ENCODE results near the gene CYFIP2. TPM values are rescaled to one million over a fixed set of nuclear protein-coding genes. Genes with fewer than 3 reads are reported as not detected.
A peak's percentile ranks its signal among the peaks of the same experiment; 100 is the strongest.
"Not testable (repeated sequence)": the region's sequence is repeated elsewhere in the genome, so short reads cannot be mapped to it uniquely, and the experiment has no call there.

The CYFIP2 gene
- total RNA-seq (2014; rRNA removed; shearing (Covaris generic)) = 4.5 and 10.6 TPM in 2 replicates

GRCh38 chr5:157265714-157266285 is at the start of gene CYFIP2:
TSS of gene CYFIP2 (plus strand) at chr5:157266123. CDS start at chr5:157285362, 19,239 bp downstream.
- no peak for DNase-seq (ENCODE audit: low spot score)

DNA sequence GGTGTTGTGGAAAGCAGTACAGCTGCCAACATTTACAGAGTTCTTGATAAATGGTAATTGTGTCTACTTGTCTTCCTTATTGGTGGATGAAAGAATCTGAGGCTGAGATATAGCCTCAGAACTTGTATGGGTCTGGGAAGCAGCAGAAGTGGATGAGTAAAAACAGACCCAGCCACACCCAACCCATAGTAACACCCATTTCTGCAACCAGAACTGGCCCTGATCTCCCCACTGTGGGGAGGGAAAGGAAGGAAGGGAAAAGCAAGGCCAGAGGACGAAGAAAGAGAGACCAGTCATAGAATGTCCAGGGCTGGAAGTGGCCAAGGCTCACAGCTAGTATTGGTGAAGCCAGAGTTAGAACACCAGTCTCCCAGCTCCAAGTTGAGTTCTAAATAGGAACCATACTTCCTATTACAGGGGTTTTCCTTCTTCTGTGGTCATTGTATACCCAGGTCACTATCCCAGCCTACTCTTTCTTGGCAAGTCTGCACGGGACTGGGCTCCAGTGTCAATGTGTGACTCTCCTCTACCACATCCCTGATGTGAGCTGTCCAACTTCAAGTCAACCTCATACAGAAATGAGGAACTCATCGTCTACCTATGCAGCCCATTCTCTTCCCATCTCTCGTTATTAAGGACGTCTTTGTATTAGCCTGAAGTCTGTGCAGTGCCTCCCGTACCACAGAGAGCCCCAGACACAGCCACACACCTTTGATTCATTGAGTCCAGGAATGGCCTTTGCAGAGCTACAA is 49.4 kb upstream of the CYFIP2 start:
- no peak for DNase-seq (ENCODE audit: low spot score)

DNA sequence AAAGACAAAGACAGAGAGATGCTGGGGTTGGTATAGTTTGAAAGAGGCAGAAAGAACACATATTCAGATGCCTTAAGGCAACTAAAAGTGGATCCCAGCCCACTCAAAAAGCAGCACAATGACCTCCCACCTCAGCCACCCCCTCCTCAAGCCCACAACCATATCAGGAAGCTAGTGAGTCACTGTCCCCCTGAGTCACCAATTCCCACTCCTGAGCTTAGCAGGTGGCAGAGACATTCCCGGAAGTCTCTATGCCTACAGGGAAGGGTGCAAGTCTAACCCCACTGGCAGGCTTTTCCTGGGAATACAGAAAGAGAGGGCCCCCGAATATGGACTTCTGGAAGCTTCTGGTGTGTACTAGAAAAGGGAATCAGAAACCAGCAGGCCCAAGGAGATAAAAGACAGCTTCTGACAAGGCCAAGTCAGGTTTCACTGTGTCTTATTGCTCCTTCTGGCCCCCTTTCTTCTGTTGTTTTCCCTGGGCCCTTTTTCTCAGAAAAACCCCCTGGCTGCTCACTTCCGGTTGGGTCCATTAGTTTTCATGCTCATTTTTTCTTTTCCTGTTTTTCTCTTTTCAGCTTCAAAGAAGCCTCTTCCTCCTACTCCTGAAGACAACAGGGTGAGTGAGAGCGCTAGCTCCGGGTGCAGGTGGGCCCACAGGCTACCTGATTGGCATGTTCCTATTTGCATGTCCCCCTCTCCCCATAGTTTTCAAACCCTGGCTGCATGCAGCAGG is 48.5 kb upstream of the CYFIP2 start:
- DNase-seq (ENCODE audit: low spot score) = no peak

DNA sequence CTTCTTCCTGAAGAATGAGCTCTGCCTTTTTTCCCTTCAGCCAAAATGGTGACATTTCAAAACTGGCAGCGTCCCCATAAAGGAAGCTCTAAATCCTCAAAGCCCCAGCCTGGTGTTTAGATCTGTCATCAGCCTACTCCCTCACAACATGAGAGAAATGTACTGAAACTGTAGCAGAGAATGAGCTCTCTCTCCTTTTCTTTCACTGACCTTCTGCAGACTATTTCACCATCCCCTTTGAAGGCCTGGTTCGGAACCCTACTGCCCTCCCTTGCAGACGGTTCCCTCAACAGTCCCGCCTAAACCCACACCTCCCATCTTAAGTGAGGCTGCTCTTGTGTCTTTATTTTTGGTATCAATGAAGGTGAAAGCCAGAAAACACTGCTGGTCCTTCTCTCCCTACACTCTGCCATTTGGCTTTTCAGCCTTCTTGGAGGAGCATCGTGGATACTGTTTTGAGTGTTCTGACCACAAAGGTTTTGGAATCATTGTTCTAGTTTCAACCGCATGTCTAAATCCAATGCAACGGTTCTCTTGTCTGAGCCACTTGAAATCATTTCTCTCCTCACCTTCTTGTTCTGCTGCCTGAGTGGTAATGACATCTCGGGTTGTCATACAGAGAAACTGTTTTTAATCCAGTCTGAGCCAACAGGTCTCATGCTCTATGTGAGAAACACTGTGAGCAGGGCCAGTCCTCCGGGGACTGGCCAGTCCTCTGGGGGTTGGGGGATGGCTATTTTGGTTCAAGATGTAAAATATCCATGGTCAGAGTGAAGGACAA is 46.2 kb upstream of the CYFIP2 start:
- no peak for DNase-seq (ENCODE audit: low spot score)

DNA sequence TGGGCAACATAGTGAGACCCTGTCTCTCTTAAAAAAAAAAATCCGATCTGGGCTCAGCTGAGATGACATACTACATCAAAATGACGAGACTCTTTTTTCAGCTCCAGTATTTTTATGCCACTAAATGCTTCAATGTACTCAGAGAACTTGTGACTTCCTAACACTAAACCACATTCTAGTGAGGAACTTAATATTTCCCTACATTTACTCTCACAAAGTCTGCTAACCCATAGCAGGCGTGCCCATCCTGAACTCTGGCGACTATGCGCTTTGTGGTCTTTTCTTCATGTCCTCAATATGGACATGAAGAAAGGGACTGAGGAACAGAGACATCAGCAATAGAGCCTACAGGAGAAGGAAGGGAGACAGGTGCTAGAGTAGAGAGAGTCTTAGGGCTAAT is 44.0 kb upstream of the CYFIP2 start:
- no peak for DNase-seq (ENCODE audit: low spot score)

DNA sequence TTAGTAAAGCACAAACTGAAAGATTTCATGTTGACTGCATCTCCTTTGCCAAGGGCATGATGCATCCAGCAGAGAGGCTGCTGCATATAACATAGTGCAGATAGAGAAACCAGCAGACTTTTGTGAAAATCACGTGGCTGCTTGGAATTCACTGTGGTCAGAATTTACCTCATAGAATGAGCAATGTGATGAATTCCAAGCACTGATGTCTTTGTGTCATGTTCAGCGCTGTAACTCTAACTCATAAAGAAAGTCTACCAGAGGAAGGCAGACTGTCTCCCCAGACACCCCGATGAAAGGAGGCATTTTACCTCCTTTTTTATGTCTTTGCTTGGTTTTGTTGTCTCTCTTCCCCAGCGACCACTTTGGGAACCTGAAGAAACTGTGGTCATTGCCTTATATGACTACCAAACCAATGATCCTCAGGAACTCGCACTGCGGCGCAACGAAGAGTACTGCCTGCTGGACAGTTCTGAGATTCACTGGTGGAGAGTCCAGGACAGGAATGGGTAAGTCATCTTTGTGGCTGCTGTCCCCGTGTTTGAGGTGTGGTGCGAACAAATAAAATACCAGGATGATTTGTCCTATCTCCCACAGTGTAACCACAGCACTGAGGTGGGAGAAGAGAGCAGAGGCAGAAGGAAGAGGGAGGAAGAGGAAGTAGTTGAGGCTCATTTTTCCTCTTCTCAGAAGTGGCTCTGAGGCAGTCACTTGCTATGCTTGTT is 43.3 kb upstream of the CYFIP2 start:
- DNase-seq (ENCODE audit: low spot score) = peak; percentile 51

DNA sequence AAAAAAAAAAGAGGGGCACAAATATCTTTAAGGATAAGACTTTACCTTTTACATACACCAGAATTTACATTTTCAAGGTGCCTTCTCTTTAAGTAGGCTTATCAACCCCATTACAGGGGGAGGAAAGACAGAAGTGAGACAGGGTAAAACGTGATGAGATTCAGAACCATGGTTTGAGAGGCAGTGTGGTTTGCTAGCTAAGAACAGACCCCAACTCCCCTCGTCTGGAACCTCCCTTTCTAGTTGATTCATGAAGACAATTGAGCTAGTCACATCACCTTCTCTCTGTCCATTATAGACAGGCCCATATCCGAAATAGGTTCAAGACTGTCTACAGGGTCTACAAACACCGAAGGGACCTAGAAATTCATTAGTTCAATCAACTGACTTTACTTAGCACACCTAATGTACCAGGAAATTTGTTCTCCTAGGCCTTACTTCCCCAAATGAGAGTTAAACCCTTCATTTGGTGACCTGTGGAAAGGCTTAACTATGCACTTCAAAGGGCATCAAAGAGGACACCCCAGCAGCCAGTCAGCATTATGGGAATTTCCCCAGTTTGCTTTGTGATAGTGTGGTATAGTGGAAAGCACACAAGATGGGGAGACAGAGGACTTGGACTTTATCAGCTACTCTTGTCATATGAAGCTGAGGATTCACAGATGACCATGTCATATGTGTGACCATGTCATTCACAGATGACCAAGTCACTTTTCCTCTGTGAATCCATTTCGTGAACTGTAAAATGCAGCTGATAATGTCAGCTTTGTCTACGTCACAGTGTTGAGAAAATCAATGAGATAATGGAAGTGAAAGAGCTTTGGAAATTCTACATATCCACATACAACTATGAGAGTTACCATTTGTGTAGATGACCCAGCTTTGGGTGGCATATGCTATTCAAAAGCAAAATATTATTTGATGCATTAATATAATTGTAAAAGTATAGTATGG is 40.2 kb upstream of the CYFIP2 start:
- DNase-seq (ENCODE audit: low spot score) = no peak

- no peak for DNase-seq (ENCODE audit: low spot score)
Observed at GRCh38 chr5:157230610-157231009, 35.3 kb upstream of the CYFIP2 start.

DNA sequence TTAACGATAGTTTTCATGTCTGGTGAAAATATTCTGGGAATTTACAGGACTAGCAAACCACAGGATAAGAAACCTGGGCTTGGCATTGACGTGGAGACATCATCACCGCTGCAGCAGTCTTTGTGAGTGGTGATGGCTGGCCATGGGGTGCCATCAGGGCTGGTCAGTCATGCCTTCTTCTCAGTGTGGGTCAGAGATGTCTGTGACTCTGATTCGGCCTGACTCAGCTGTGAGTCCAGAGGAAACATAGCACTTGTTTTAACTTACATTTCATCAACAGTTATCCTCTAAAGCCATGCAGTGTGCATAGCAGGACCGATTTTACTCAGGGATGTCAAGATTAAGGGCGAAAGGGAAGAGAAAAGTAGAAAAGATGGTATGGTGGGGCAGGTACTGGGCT is 33.2 kb upstream of the CYFIP2 start:
- no peak for DNase-seq (ENCODE audit: low spot score)

DNA sequence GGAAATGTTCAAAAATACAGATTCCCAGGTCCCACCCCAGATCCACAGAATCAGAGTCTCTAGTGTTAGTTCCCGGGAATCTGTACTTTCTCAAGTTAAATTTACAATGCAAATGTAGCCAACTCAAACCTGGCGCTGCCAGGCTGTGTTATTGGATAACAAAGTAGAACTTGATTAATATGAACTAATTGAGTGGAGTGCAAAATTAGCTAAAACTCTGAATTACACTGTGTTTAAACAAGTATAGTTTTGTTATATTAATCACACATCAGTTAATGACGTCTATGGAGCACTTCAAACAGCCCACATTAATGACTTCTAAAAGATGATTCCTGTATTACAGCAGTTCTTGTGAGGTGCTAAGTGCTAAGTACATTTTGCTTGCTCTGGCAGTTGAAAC is 32.4 kb upstream of the CYFIP2 start:
- DNase-seq (ENCODE audit: low spot score) = no peak

GRCh38 chr5:157236423-157236822 is 29.5 kb upstream of the CYFIP2 start:
- no peak for DNase-seq (ENCODE audit: low spot score)

- DNase-seq (ENCODE audit: low spot score) = no peak
Observed at GRCh38 chr5:157241483-157241882, 24.4 kb upstream of the CYFIP2 start.

DNA sequence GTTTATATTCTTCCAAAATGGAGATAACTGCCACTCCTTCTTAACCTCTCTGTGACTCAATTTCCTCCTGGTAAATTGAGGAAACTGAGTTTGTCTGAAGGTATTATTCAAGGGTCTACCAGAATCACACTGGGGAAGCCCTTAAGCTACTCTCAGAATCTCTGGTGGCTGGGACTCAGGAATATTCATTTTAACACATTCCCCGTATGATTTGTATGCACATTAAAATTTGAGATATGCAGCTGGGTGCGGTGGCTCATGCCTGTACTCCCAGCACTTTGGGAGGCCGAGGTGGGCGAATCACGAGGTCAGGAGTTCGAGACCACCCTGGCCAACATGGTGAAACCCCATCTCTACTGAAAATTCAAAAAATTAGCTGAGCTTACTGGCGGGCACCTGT is 21.2 kb upstream of the CYFIP2 start:
- not testable (repeated sequence) for DNase-seq (ENCODE audit: low spot score)

DNA sequence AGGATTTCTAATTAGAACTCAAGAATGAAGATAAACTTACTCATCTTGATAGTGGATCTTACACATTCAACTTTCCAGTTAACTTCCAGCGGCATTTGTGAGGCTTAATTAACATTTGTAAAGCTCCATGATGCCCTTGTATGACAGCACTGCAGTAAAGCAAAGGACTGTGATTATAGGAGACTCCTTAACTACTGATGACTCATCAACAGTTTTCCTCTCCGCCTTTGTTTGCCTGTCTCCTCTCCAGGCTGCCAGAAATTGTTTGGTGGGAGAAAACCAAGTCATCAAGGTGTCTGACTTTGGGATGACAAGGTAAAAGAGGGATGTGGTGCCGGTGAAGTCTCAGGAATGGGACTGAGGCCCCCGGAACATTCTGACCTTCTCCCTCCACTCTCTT is 20.4 kb upstream of the CYFIP2 start:
- DNase-seq (ENCODE audit: low spot score) = peak; percentile 21

GRCh38 chr5:157245886-157246285 is 20.0 kb upstream of the CYFIP2 start:
- no peak for DNase-seq (ENCODE audit: low spot score)

DNA sequence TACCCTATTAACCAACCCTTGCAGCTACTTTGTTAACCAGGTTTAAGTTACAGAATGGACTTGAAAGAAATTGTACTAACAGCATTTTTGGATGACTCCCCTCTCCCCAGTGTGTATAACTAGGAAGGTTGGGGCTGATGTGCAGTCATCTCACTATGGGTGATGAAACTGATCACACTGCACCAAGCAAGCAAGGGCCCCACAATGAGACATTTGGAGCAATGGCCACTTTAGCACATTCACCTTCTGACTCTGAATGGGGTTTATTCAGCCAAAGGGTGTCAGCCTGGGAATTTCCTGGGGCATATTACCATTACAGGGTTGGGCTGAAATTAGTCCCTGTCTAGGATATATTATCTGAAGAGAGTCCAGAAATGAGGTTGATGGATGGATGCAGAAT is 18.7 kb upstream of the CYFIP2 start:
- no peak for DNase-seq (ENCODE audit: low spot score)

- no peak for DNase-seq (ENCODE audit: low spot score)
Observed at GRCh38 chr5:157248821-157249470, 17.0 kb upstream of the CYFIP2 start.

DNA sequence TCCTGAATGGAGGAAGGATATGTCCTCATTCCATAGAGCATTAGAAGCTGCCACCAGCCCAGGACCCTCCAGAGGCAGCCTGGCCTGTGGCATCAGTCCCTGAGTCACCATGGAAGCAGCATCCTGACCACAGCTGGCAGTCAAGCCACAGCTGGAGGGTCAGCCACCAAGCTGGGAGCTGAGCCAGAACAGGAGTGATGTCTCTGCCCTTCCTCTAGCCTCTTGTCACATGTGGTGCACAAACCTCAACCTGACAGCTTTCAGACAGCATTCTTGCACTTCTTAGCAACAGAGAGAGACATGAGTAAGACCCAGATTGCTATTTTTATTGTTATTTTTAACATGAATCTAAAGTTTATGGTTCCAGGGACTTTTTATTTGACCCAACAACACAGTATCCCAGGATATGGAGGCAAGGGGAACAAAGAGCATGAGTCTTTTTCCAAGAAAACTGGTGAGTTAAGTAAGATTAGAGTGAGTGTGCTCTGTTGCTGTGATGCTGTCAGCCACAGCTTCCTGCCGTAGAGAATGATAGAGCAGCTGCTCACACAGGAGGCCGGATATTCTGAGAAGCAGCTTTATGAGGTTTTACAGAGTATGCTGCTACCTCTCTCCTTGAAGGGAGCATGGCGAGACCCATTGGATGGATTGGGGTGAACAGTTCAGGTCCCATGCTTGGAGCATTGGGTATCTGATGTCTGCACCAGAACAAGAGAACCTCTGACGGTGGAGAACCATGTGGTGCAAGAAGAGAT is 13.0 kb upstream of the CYFIP2 start:
- DNase-seq (ENCODE audit: low spot score) = peak; percentile 51

DNA sequence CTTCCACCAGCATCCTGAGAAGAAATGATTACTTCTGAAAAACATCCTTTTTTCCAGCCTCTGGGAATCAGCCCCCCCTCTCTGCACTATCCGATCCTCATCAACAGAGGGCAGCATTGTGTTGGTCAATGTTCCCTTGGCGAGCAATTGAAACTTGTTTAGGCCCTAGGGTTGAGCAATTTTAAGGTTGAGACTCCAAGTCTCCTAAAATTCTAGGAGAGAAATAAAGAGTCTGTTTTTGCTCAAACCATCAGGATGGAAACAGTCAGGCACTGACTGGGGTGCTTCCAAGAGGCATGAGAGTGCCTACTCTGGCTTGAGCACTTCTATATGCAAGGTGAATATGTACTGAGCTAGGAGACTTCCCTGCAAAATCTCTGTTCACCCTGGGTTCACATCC is 12.4 kb upstream of the CYFIP2 start:
- DNase-seq (ENCODE audit: low spot score) = peak; percentile 41

Data from H4 (cell line).